CD4-positive, CD25-positive, alpha-beta regulatory T cell (primary cell): ENCODE results near the gene R3HCC1L. TPM values are rescaled to one million over a fixed set of nuclear protein-coding genes. Genes with fewer than 3 reads are reported as not detected.

ENCODE experiments used
- ATAC-seq, 2 donors: fragments of 150-1000 bp; cut with Tn5 transposase; one replicate each; pipeline ENCODE4 v1.10.0; 2021; ENCODE audit warnings: low read depth in 2 of 2, moderate number of reproducible peaks in 2 of 2, moderate library complexity in 1 of 2
- DNase-seq, 3 donors: peaks; one replicate each; pipeline versions ENCODE4 v3.0.0 to v3.0.0-alpha.2; 2012 to 2022; ENCODE audit warnings: mixed read lengths in 1 of 3
- H3K27ac ChIP-seq: one replicate; pipeline ENCODE4 v1.7.0; 2013; ENCODE audit warnings: mild to moderate bottlenecking, low read length; ENCODE audit not compliant: insufficient read depth, poor library complexity, severe bottlenecking
- H3K27me3 ChIP-seq: one replicate; pipeline ENCODE4 v1.7.0; 2013; ENCODE audit warnings: low read length; ENCODE audit not compliant: control insufficient read depth, insufficient read depth
- H3K36me3 ChIP-seq: one replicate; pipeline ENCODE4 v1.7.0; 2013; ENCODE audit warnings: mild to moderate bottlenecking, low read length, moderate library complexity; ENCODE audit not compliant: control insufficient read depth, insufficient read depth
- H3K4me1 ChIP-seq: 2 replicates; pipeline ENCODE4 v1.7.0; 2013; ENCODE audit warnings: mild to moderate bottlenecking, low read length; ENCODE audit not compliant: insufficient read depth, control insufficient read depth, poor library complexity, severe bottlenecking
- H3K4me3 ChIP-seq: one replicate; pipeline ENCODE4 v1.7.0; 2013; ENCODE audit warnings: low read depth, mild to moderate bottlenecking, low read length, moderate library complexity
- H3K9me3 ChIP-seq, 2 experiments: 1 replicate in 1 of 2; 2 replicates in 1 of 2; pipeline ENCODE4 v1.7.0; 2013; ENCODE audit warnings: low read length in 2 of 2, mild to moderate bottlenecking in 1 of 2, moderate library complexity in 1 of 2; ENCODE audit not compliant: control insufficient read depth in 2 of 2
- H3K27ac Mint-ChIP-seq, 3 donors: one replicate each; pipeline ENCODE4 v1.8.0; 2020 to 2022; ENCODE audit warnings: mild to moderate bottlenecking in 3 of 3, mixed read lengths in 3 of 3, moderate library complexity in 2 of 3
- H3K27me3 Mint-ChIP-seq: one replicate; pipeline ENCODE4 v1.8.0; 2022; ENCODE audit warnings: mild to moderate bottlenecking, mixed read lengths
- H3K36me3 Mint-ChIP-seq: one replicate; pipeline ENCODE4 v1.8.0; 2020; ENCODE audit warnings: mixed read lengths
- H3K4me1 Mint-ChIP-seq, 4 donors: one replicate each; pipeline ENCODE4 v1.8.0; 2020 to 2022; ENCODE audit warnings: mixed read lengths in 4 of 4, mild to moderate bottlenecking in 1 of 4
- H3K4me3 Mint-ChIP-seq, 4 donors: one replicate each; pipeline ENCODE4 v1.8.0; 2020 to 2022; ENCODE audit warnings: mild to moderate bottlenecking in 4 of 4, mixed read lengths in 4 of 4, moderate library complexity in 3 of 4
- H3K9me3 Mint-ChIP-seq, 7 donors: one replicate each; pipeline ENCODE4 v1.8.0; 2020 to 2022; ENCODE audit warnings: mixed read lengths in 7 of 7, mild to moderate bottlenecking in 3 of 7, moderate library complexity in 2 of 7
- polyA plus RNA-seq, 4 donors: library from polyadenylated mRNA; unstranded; fragments of 300-500 nt; fragmentation: Illumina TruSeq; gene quantifications; one replicate each; pipeline ENCODE4 v1.2.3, GENCODE V29; 2021
- total RNA-seq: library from RNA; stranded (reverse); gene quantifications from one replicate; pipeline ENCODE4 v1.2.3, GENCODE V29; 2022

R3HCC1L gene
- total and polyA plus RNA-seq, 5 donors from 2014 or later: 10.4 to 29.7 (median 13.3) TPM

GRCh38 chr10:98292971-98293370 is 158.5 kb downstream of the R3HCC1L start:
- H3K9me3 Mint-ChIP-seq: peaks cover 0 to 1% (median 0%) of the 10 kb centered on the region in 7 donors

GRCh38 chr10:98293550-98294269 is 159.3 kb downstream of the R3HCC1L start:
- Mint-ChIP-seq H3K27ac (no peak overlapping the region), H3K4me1 (peaks cover 0 to 3% (median 0%) of the 10 kb centered on the region in 4 donors), H3K4me3 (no peak overlapping the region), H3K27me3 (peaks cover 18% of the 10 kb centered on the region), H3K9me3 (peaks cover 0 to 1% (median 0%) of the 10 kb centered on the region in 7 donors), H3K36me3 (no peaks in the 10 kb centered on the region)
- no peaks in the 10 kb centered on the region for H3K9me3 ChIP-seq
- H3K27ac ChIP-seq: no peak overlapping the region
- DNase-seq: no peak
- H3K4me1 ChIP-seq: no peaks in the 10 kb centered on the region
- no peak overlapping the region for H3K4me3 ChIP-seq
- H3K36me3 ChIP-seq: no peaks in the 10 kb centered on the region
- ATAC-seq: no peak
- H3K27me3 ChIP-seq: peaks cover 6% of the 10 kb centered on the region

More at GRCh38 chr10:98292971-98293370, 158.5 kb downstream of the R3HCC1L start:
- Histone ChIP-seq H3K4me3 (no peak overlapping the region), H3K4me1 (no peaks in the 10 kb centered on the region), H3K27me3 (peaks cover 4% of the 10 kb centered on the region), H3K36me3 (no peaks in the 10 kb centered on the region), H3K9me3 (no peaks in the 10 kb centered on the region), H3K27ac (no peak overlapping the region)
- Mint-ChIP-seq H3K27ac (no peak overlapping the region), H3K27me3 (peaks cover 18% of the 10 kb centered on the region), H3K4me3 (no peak overlapping the region), H3K36me3 (no peaks in the 10 kb centered on the region), H3K4me1 (peaks cover 0 to 3% (median 0%) of the 10 kb centered on the region in 4 donors)
- ATAC-seq (no peak), DNase-seq (no peak)

GRCh38 chr10:98294270-98294627 is 159.8 kb downstream of the R3HCC1L start:
- no peak overlapping the region for H3K27ac ChIP-seq
- Mint-ChIP-seq H3K27ac (no peak overlapping the region), H3K4me3 (no peak overlapping the region), H3K36me3 (no peaks in the 10 kb centered on the region), H3K4me1 (peaks cover 0 to 3% (median 0%) of the 10 kb centered on the region in 4 donors), H3K9me3 (peaks cover 0 to 1% (median 0%) of the 10 kb centered on the region in 7 donors), H3K27me3 (peaks cover 18% of the 10 kb centered on the region)
- no peaks in the 10 kb centered on the region for H3K36me3 ChIP-seq
- no peaks in the 10 kb centered on the region for H3K9me3 ChIP-seq
- no peaks in the 10 kb centered on the region for H3K4me1 ChIP-seq
- peaks cover 6% of the 10 kb centered on the region for H3K27me3 ChIP-seq
- no peak for DNase-seq
- H3K4me3 ChIP-seq: no peak overlapping the region
- ATAC-seq: no peak

Other genes starting within 250 kb of the R3HCC1L start
- not detected for gene CRTAC1, start 104.0 kb upstream of the R3HCC1L start, total RNA-seq
- gene CRTAC1, start 104.0 kb upstream of the R3HCC1L start, polyA plus RNA-seq: not detected
- gene LOXL4, start 133.5 kb downstream of the R3HCC1L start, total RNA-seq: not detected
- under 1 TPM in 1 of 4 donors, not detected in 3; 0.10 TPM for gene LOXL4, start 133.5 kb downstream of the R3HCC1L start, polyA plus RNA-seq